Thoracic aorta (tissue), 2 donors: ENCODE data around the gene FAM13B. TPM values are rescaled to one million over a fixed set of nuclear protein-coding genes. Genes with fewer than 3 reads are reported as not detected.
"Not testable (repeated sequence)": the region's sequence is repeated elsewhere in the genome, so short reads cannot be mapped to it uniquely, and the experiment has no call there.

Source experiments
- ATAC-seq: fragments of 150-250 bp; one replicate; pipeline ENCODE4 v1.8.0; 2017; ENCODE audit warnings: low read depth; ENCODE audit not compliant: insufficient number of reproducible peaks, low FRiP score
- DNase-seq: peaks from one replicate; pipeline ENCODE4 v3.0.0-alpha.2; 2020; ENCODE audit warnings: low spot score
- H3K27ac ChIP-seq, 2 donors: fragments of 200-600 bp; sonication (generic); 1 replicate in 1 of 2; 2 replicates in 1 of 2; pipeline ENCODE4 v1.5.1; 2016; ENCODE audit warnings: mild to moderate bottlenecking in 2 of 2, moderate library complexity in 2 of 2
- H3K27me3 ChIP-seq: fragments of 200-600 bp; sonication (generic); replicated peaks from 2 replicates; pipeline ENCODE4 v1.6.0; 2016; ENCODE audit warnings: mild to moderate bottlenecking; ENCODE audit not compliant: insufficient read depth
- H3K36me3 ChIP-seq: fragments of 200-600 bp; sonication (generic); one replicate; pipeline ENCODE4 v1.5.1; 2016
- H3K4me1 ChIP-seq, 2 donors: fragments of 200-600 bp; sonication (generic); 1 replicate in 1 of 2; 2 replicates in 1 of 2; pipeline versions ENCODE4 v1.5.1 to v1.6.0; 2016; ENCODE audit warnings: low read depth in 2 of 2, mild to moderate bottlenecking in 1 of 2; ENCODE audit not compliant: control insufficient read depth in 1 of 2
- H3K4me3 ChIP-seq: fragments of 200-600 bp; sonication (generic); 2 replicates; pipeline ENCODE4 v1.5.1; 2016; ENCODE audit warnings: mild to moderate bottlenecking
- H3K9me3 ChIP-seq: fragments of 200-600 bp; sonication (generic); 2 replicates; pipeline ENCODE4 v1.5.1; 2016
- total RNA-seq, 2 donors: library from RNA; depleted of rRNA; stranded (reverse); fragments of >200 nt; gene quantifications; one replicate each; pipeline versions ENCODE4 v1.1.0 to v1.2.3, GENCODE V29; 2016
- TF ChIP-seq, protein P1 (sequence below): fragments of 200-600 bp; sonication (generic); IDR thresholded peaks from one replicate; pipeline ENCODE4 v1.5.1; 2019; ENCODE audit warnings: antibody characterized with exemption

FAM13B gene
- total RNA-seq = 100 to 1,000 TPM in 1 of 2 donors, 10 to 100 TPM in 1; 65.1 to 134 TPM

- Histone ChIP-seq H3K36me3 (no peaks in the 10 kb centered on the region), H3K27ac (peak within 1 kb of the TSS; percentile 99 to 100), H3K4me3 (peak within 1 kb of the TSS; percentile 100), H3K4me1 (peaks cover 37 to 65% of the 10 kb centered on the region in 2 donors), H3K27me3 (no peaks in the 10 kb centered on the region), H3K9me3 (no peaks in the 10 kb centered on the region)
- ATAC-seq (peak; percentile 62), DNase-seq (peak; percentile 15)
- TF ChIP-seq, protein P1, sequence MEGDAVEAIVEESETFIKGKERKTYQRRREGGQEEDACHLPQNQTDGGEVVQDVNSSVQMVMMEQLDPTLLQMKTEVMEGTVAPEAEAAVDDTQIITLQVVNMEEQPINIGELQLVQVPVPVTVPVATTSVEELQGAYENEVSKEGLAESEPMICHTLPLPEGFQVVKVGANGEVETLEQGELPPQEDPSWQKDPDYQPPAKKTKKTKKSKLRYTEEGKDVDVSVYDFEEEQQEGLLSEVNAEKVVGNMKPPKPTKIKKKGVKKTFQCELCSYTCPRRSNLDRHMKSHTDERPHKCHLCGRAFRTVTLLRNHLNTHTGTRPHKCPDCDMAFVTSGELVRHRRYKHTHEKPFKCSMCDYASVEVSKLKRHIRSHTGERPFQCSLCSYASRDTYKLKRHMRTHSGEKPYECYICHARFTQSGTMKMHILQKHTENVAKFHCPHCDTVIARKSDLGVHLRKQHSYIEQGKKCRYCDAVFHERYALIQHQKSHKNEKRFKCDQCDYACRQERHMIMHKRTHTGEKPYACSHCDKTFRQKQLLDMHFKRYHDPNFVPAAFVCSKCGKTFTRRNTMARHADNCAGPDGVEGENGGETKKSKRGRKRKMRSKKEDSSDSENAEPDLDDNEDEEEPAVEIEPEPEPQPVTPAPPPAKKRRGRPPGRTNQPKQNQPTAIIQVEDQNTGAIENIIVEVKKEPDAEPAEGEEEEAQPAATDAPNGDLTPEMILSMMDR = peak; percentile 31
Measured at GRCh38 chr5:138032572-138033385, at the start of gene FAM13B. FAM13B (minus strand) TSS chr5:138033079; CDS start chr5:138019111, 13,968 bp downstream.

GRCh38 chr5:138082033-138082432 is 49.2 kb upstream of the FAM13B start:
- ATAC-seq (no peak), DNase-seq (no peak)
- Histone ChIP-seq H3K27ac (no peak overlapping the region), H3K4me3 (no peak overlapping the region), H3K9me3 (no peaks in the 10 kb centered on the region), H3K4me1 (no peaks in the 10 kb centered on the region), H3K27me3 (no peaks in the 10 kb centered on the region), H3K36me3 (no peaks in the 10 kb centered on the region)
- TF ChIP-seq, protein P1 = no peak

DNA sequence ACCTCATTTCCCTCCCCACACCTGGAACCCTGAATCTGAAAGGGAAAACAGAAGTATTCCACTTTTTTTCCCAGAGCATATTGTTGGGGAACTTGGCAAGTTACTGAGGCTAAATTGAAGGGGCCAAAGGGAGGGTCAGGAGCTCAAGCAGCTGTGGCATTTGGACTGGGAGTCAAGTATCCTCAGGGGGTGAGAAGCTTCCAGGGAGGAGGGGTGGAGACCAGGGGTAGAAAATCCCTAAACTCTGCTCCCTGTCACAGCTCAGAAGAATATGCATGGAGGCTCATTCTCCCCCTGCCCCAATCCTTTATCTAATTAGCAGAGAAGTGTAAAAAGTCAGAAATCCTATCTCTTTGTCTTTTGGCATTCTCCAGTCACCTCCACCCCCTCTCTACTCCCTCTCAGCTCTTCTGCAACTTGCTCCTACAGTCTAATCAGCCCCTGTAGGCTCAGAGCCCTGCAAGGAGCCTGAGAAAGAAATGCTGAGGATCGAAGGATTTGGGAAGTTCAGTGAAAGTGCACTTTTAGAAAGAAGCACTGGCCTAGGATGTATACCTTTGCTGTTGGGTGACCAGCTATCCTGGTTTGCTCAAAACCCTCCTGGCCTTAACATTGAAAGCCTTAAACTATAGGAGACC is 45.2 kb upstream of the FAM13B start:
- TF ChIP-seq, protein P1 = no peak
- Histone ChIP-seq H3K4me3 (no peak overlapping the region), H3K27ac (no peak overlapping the region), H3K9me3 (no peaks in the 10 kb centered on the region), H3K27me3 (no peaks in the 10 kb centered on the region), H3K36me3 (no peaks in the 10 kb centered on the region), H3K4me1 (no peaks in the 10 kb centered on the region)
- DNase-seq (no peak), ATAC-seq (no peak)

- no peak overlapping the region for H3K27ac ChIP-seq
- H3K9me3 ChIP-seq = no peaks in the 10 kb centered on the region
- no peak overlapping the region for H3K4me3 ChIP-seq
- no peak for ATAC-seq
- no peaks in the 10 kb centered on the region for H3K27me3 ChIP-seq
- H3K36me3 ChIP-seq = no peaks in the 10 kb centered on the region
- no peaks in the 10 kb centered on the region for H3K4me1 ChIP-seq
- TF ChIP-seq, protein P1 = peak; percentile 83
- no peak for DNase-seq
Measured at GRCh38 chr5:138077064-138077696, 44.3 kb upstream of the FAM13B start.

DNA sequence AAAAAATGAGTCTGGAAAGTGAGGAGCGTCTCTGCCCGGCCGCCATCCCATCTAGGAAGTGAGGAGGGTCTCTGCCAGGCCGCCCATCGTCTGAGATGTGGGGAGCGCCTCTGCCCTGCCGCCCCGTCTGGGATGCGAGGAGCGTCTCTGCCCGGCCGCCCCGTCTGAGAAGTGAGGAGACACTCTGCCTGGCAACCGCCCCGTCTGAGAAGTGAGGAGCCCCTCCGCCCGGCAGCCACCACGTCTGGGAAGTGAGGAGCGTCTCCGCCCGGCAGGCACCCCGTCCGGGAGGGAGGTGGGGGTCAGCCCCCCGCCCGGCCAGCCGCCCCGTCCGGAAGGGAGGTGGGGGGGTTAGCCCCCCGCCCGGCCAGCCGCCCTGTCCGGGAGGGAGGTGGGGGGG is 37.1 kb upstream of the FAM13B start:
- peaks cover 0 to 18% of the 10 kb centered on the region in 2 donors for H3K4me1 ChIP-seq
- not testable (repeated sequence) for H3K36me3 ChIP-seq, DNase-seq, H3K27ac ChIP-seq, H3K9me3 ChIP-seq, H3K4me3 ChIP-seq, H3K27me3 ChIP-seq, ATAC-seq
